ENCODE data around the gene RUBCN.
A peak's percentile ranks its signal among the peaks of the same experiment; 100 is the strongest.

Gene RUBCN

DNA sequence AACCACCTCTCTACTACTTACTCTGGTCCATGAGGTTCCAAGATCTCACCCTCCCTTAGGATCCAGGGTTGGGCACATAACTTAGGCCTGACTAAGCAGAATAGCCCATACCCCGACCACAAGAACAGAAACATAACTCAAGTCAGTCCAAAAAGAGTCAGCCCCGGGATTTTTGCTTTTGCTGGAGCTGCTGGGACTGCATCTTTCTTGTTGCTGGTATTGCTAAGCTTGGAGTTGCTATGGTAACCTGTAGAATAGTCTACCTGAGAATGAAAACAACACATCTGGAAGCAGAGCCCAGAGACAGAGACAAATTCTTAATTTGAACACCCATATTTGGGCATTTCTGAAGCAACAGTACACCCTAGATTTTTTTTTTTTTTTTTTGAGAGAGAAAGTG is 6.5 kb downstream of the RUBCN start:
- TF ChIP-seq, protein P1, sequence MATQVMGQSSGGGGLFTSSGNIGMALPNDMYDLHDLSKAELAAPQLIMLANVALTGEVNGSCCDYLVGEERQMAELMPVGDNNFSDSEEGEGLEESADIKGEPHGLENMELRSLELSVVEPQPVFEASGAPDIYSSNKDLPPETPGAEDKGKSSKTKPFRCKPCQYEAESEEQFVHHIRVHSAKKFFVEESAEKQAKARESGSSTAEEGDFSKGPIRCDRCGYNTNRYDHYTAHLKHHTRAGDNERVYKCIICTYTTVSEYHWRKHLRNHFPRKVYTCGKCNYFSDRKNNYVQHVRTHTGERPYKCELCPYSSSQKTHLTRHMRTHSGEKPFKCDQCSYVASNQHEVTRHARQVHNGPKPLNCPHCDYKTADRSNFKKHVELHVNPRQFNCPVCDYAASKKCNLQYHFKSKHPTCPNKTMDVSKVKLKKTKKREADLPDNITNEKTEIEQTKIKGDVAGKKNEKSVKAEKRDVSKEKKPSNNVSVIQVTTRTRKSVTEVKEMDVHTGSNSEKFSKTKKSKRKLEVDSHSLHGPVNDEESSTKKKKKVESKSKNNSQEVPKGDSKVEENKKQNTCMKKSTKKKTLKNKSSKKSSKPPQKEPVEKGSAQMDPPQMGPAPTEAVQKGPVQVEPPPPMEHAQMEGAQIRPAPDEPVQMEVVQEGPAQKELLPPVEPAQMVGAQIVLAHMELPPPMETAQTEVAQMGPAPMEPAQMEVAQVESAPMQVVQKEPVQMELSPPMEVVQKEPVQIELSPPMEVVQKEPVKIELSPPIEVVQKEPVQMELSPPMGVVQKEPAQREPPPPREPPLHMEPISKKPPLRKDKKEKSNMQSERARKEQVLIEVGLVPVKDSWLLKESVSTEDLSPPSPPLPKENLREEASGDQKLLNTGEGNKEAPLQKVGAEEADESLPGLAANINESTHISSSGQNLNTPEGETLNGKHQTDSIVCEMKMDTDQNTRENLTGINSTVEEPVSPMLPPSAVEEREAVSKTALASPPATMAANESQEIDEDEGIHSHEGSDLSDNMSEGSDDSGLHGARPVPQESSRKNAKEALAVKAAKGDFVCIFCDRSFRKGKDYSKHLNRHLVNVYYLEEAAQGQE (IDR thresholded peaks at IDR 0.05; ENCODE audit: low read depth): no peak

DNA sequence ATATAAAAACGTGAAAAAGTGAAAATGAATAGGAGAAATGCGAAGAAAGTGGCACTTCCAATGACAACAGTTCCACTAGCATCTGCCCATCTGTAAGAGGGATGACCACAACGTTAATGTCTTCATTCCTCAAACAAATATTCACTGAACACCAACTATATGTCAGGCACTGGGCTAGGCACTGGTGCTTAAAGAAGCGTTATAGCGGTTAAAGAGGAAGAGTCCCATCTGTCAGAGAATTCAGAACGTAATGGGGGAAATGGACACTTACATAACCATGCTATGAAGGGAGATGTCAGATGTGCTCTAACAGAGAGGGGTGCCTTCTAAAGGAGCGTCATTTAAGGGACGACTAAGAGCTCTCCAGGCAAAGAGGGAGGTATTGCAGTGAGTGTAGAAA is 8.2 kb downstream of the RUBCN start:
- no peak for TF ChIP-seq CREB1 (IDR thresholded peaks at IDR 0.05; ENCODE audit: low read depth)

DNA sequence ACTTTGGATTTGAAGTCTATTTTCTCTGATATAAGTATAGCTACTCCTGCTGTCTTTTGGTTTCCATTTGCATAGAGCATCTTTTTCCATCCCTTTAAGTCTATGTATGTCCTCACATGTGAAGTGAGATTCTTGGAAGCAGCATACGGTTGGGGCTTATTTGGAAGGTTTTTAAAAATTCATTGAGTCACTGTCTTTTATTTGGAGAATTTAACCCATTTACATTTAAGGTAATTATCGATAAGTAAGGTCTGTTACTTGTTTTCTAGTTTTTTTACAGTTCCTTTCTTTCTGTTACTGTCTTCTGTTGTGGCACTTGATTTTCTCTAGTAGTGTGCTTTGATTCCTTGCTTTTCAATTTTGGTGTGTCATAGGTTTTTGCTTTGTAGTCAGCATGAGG is 14.0 kb downstream of the RUBCN start:
- TF ChIP-seq, protein P2, sequence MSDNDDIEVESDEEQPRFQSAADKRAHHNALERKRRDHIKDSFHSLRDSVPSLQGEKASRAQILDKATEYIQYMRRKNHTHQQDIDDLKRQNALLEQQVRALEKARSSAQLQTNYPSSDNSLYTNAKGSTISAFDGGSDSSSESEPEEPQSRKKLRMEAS (IDR thresholded peaks at IDR 0.05): no peak
- TF ChIP-seq CREB1 (IDR thresholded peaks at IDR 0.05; ENCODE audit: low read depth) (no peak), RAD21 (IDR thresholded peaks at IDR 0.05; ENCODE audit: low read depth) (no peak), ZBTB7A (IDR thresholded peaks at IDR 0.05; ENCODE audit: low read depth) (no peak), NFIC (IDR thresholded peaks at IDR 0.05) (no peak), TEAD4 (IDR thresholded peaks at IDR 0.05) (no peak), EGR1 (IDR thresholded peaks at IDR 0.05) (no peak)

DNA sequence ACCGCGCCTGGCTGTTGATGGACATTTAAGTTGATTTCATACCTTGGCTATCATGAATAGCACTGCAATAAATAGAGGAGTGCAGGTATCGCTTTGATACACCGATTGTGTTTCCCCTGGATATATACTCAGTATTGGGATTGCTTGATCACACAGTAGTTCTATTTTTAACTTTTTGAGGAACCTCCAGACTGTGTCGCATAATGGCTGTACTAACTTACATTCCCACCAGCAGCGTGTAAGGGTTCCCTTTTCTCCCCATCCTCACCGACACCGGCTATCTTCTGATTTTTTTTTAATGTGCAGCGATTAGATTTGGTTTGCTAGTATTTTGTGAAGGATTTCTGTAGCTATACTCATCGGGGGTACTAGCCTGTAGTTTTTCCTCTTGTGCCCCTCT is 16.0 kb downstream of the RUBCN start:
- TF ChIP-seq TAF1 (IDR thresholded peaks at IDR 0.05; ENCODE audit: low read depth) (no peak), CREB1 (IDR thresholded peaks at IDR 0.05; ENCODE audit: low read depth) (no peak), ZBTB7A (IDR thresholded peaks at IDR 0.05; ENCODE audit: low read depth) (no peak), EP300 (IDR thresholded peaks at IDR 0.05; ENCODE audit: borderline replicate concordance) (no peak), NFIC (IDR thresholded peaks at IDR 0.05) (no peak)
- TF ChIP-seq, protein P1 (IDR thresholded peaks at IDR 0.05; ENCODE audit: low read depth): no peak

DNA sequence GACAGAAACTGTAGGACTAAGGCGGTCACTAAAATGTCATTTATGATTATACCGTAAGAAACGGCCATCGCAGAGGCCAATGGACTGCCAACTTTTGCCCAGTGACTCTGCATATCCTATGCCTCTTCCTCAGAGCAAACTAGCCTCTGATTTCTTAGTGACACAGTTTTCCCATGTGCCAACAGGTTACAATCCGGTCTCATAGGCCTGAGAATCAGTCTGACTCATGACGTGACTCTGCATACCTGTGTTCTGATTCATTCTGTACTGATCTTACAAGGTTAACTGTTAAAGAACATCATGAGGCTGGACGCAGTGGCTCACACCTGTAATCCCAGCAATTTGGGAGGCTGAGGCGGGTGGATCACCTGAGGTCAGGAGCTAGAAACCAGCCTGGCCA is 17.8 kb downstream of the RUBCN start:
- TF ChIP-seq CREB1 (IDR thresholded peaks at IDR 0.05; ENCODE audit: low read depth) (no peak), FOXM1 (IDR thresholded peaks at IDR 0.05; ENCODE audit: borderline replicate concordance, low read depth) (no peak), ZBTB7A (IDR thresholded peaks at IDR 0.05; ENCODE audit: low read depth) (no peak), TCF12 (IDR thresholded peaks at IDR 0.05; ENCODE audit: low read depth) (0 out of 2 replicates have a peak, but pooled peaks have one; percentile 22), EGR1 (IDR thresholded peaks at IDR 0.05) (no peak), CEBPB (IDR thresholded peaks at IDR 0.05) (no peak), RAD21 (IDR thresholded peaks at IDR 0.05; ENCODE audit: low read depth) (0 out of 2 replicates have a peak, but pooled peaks have one; percentile 10), TEAD4 (IDR thresholded peaks at IDR 0.05) (peak; percentile 88), EP300 (IDR thresholded peaks at IDR 0.05; ENCODE audit: borderline replicate concordance) (peak; percentile 22; the same call in 1 of the 2 replicates)
- TF ChIP-seq, protein P3, sequence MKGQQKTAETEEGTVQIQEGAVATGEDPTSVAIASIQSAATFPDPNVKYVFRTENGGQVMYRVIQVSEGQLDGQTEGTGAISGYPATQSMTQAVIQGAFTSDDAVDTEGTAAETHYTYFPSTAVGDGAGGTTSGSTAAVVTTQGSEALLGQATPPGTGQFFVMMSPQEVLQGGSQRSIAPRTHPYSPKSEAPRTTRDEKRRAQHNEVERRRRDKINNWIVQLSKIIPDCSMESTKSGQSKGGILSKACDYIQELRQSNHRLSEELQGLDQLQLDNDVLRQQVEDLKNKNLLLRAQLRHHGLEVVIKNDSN (IDR thresholded peaks at IDR 0.05): no peak
- TF ChIP-seq, protein P2 (IDR thresholded peaks at IDR 0.05): peak; percentile 64; the same call in 1 of the 2 replicates

DNA sequence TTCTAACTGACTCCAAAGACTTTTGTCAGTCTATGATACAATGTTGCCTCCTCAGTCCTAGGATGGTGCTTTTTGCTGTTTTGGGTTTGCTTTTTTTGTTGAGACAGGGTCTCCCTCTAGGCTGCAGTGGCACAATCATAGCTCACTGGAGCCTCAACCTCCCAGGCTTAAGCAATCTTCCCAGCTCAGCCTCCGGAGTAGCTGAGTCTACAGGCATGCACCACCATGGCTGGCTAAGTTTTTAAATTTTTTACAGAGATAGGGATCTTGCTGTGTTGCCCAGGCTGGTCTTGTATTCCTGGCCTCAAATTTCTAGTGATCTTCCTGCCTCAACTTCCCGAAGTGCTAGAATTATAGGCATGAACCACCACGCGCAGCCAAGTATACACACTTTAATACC is 22.5 kb downstream of the RUBCN start:
- TF ChIP-seq NFIC (IDR thresholded peaks at IDR 0.05) (no peak), CEBPB (IDR thresholded peaks at IDR 0.05) (no peak), TAF1 (IDR thresholded peaks at IDR 0.05; ENCODE audit: low read depth) (no peak), RAD21 (IDR thresholded peaks at IDR 0.05; ENCODE audit: low read depth) (no peak), ZBTB7A (IDR thresholded peaks at IDR 0.05; ENCODE audit: low read depth) (no peak), FOXM1 (IDR thresholded peaks at IDR 0.05; ENCODE audit: borderline replicate concordance, low read depth) (no peak), YY1 (IDR thresholded peaks at IDR 0.05; ENCODE audit: low read depth) (no peak), EP300 (IDR thresholded peaks at IDR 0.05; ENCODE audit: borderline replicate concordance) (no peak), CREB1 (IDR thresholded peaks at IDR 0.05; ENCODE audit: low read depth) (no peak), EGR1 (IDR thresholded peaks at IDR 0.05) (no peak)
- TF ChIP-seq, protein P2 (IDR thresholded peaks at IDR 0.05): no peak
- TF ChIP-seq, protein P1 (IDR thresholded peaks at IDR 0.05; ENCODE audit: low read depth): no peak

All from Ishikawa (cell line).